HG03457 (cell line): Measurements from ENCODE around the gene PHACTR1.
"Not testable (repeated sequence)": the region's sequence is repeated elsewhere in the genome, so short reads cannot be mapped to it uniquely, and the experiment has no call there.

Source experiments
- ATAC-seq: cut with Tn5 transposase; IDR thresholded peaks from one replicate; pipeline ENCODE4 v1.9.1; 2021; ENCODE audit warnings: moderate number of reproducible peaks; ENCODE audit not compliant: unreplicated experiment

Gene PHACTR1

GRCh38 chr6:13133894-13134293 lies 417.3 kb downstream of the PHACTR1 start:
- not testable (repeated sequence) for ATAC-seq

- ATAC-seq, result no peak
Measured at GRCh38 chr6:13135152-13135551, 418.6 kb downstream of the PHACTR1 start.

- no peak for ATAC-seq
Measured at GRCh38 chr6:13139119-13139518, 422.6 kb downstream of the PHACTR1 start.

- ATAC-seq, result no peak
Measured at GRCh38 chr6:13140980-13141379, 424.4 kb downstream of the PHACTR1 start.

GRCh38 chr6:13141387-13141786 lies 424.8 kb downstream of the PHACTR1 start:
- ATAC-seq, result no peak

GRCh38 chr6:13142611-13143010 lies 426.0 kb downstream of the PHACTR1 start:
- no peak for ATAC-seq

GRCh38 chr6:13146442-13146841 lies 429.9 kb downstream of the PHACTR1 start:
- ATAC-seq, result no peak

GRCh38 chr6:13147376-13147775 lies 430.8 kb downstream of the PHACTR1 start:
- no peak for ATAC-seq

- ATAC-seq, result no peak
Measured at GRCh38 chr6:13147782-13148181, 431.2 kb downstream of the PHACTR1 start.

GRCh38 chr6:13152764-13153163 lies 436.2 kb downstream of the PHACTR1 start:
- no peak for ATAC-seq

GRCh38 chr6:13156381-13156780 lies 439.8 kb downstream of the PHACTR1 start:
- no peak for ATAC-seq

GRCh38 chr6:13157293-13157692 lies 440.7 kb downstream of the PHACTR1 start:
- ATAC-seq, result no peak

GRCh38 chr6:13159300-13159699 lies 442.7 kb downstream of the PHACTR1 start:
- no peak for ATAC-seq

GRCh38 chr6:13159822-13160221 lies 443.3 kb downstream of the PHACTR1 start:
- not testable (repeated sequence) for ATAC-seq

GRCh38 chr6:13163161-13163944 lies 446.8 kb downstream of the PHACTR1 start:
- no peak for ATAC-seq

- ATAC-seq, result no peak
Measured at GRCh38 chr6:13164291-13164690, 447.7 kb downstream of the PHACTR1 start.

- ATAC-seq, result no peak
Measured at GRCh38 chr6:13165502-13166172, 449.1 kb downstream of the PHACTR1 start.

- ATAC-seq, result no peak
Measured at GRCh38 chr6:13166269-13166668, 449.7 kb downstream of the PHACTR1 start.

- no peak for ATAC-seq
Measured at GRCh38 chr6:13166916-13167315, 450.3 kb downstream of the PHACTR1 start.

GRCh38 chr6:13172291-13172690 lies 455.7 kb downstream of the PHACTR1 start:
- no peak for ATAC-seq

GRCh38 chr6:13175087-13175486 lies 458.5 kb downstream of the PHACTR1 start:
- ATAC-seq, result no peak

GRCh38 chr6:13175759-13176158 lies 459.2 kb downstream of the PHACTR1 start:
- ATAC-seq, result no peak
